T-helper 2 cell treated with Interferon-gamma antibody and Interleukin-4, amounts not matched to agents 100 ng/mL and 5 ng/mL, for 36 hours (primary cell): Measurements from ENCODE around the gene PRR3. TPM values are rescaled to one million over a fixed set of nuclear protein-coding genes. Genes with fewer than 3 reads are reported as not detected.

ENCODE experiments used
- intact Hi-C: fragments of 100-400 bp; cut with micrococcal nuclease; formaldehyde crosslinking; loops from one replicate; pipeline ENCODE4 v1.15.1; 2023
- total RNA-seq: library from RNA; stranded (reverse); gene quantifications from 2 replicates; pipeline ENCODE4 v1.2.3, GENCODE V29; 2022

The PRR3 gene
- total RNA-seq, 1 donor from 2014 or later: 23.3 TPM

GRCh38 chr6:30611150-30611855 lies 54.2 kb downstream of the PRR3 start:
- intact Hi-C loops: loop anchor here (10.0 kb wide), 1 partner anchor 287 kb away; the partner anchor contains the start of gene TRIM39

GRCh38 chr6:30611856-30612194 lies 54.7 kb downstream of the PRR3 start:
- intact Hi-C loops: loop anchor here (10.0 kb wide), 1 partner anchor 287 kb away; the partner anchor contains the start of gene TRIM39

- intact Hi-C loops: loop anchor here (10.0 kb wide), 1 partner anchor 287 kb away; the partner anchor contains the start of gene TRIM39
Measured at GRCh38 chr6:30612213-30612612, 55.1 kb downstream of the PRR3 start.

GRCh38 chr6:30612687-30613248 lies 55.7 kb downstream of the PRR3 start:
- intact Hi-C loops: loop anchor here (10.0 kb wide), 1 partner anchor 288 kb away; the partner anchor contains the start of gene TRIM39

Other genes starting within 250 kb of the PRR3 start
- gene TRIM39, start 230.4 kb upstream of the PRR3 start, total RNA-seq: 11.2 and 11.6 TPM in 2 replicates
- 37.2 and 46.7 TPM in 2 replicates for gene RPP21, start 212.1 kb upstream of the PRR3 start, total RNA-seq
- gene HLA-E, start 67.8 kb upstream of the PRR3 start, total RNA-seq: 483 and 485 TPM in 2 replicates
- gene GNL1, start 806 bp upstream of the PRR3 start, total RNA-seq: 55.7 and 56.1 TPM in 2 replicates
- 80.3 and 85.2 TPM in 2 replicates for gene ABCF1, start 14.1 kb downstream of the PRR3 start, total RNA-seq
- gene PPP1R10, start 59.9 kb downstream of the PRR3 start, total RNA-seq: 100 and 106 TPM in 2 replicates
- gene MRPS18B, start 60.5 kb downstream of the PRR3 start, total RNA-seq: 40.2 and 43.2 TPM in 2 replicates
- gene ATAT1, start 69.6 kb downstream of the PRR3 start, total RNA-seq: 9.0 and 9.6 TPM in 2 replicates
- 20.1 and 26.0 TPM in 2 replicates for gene C6orf136, start 89.8 kb downstream of the PRR3 start, total RNA-seq
- gene DHX16, start 115.7 kb downstream of the PRR3 start, total RNA-seq: 44.4 and 47.6 TPM in 2 replicates
- 247 TPM in 2 replicates for gene PPP1R18, start 129.3 kb downstream of the PRR3 start, total RNA-seq
- 33.5 and 35.1 TPM in 2 replicates for gene NRM, start 133.7 kb downstream of the PRR3 start, total RNA-seq
- gene MDC1, start 160.0 kb downstream of the PRR3 start, total RNA-seq: 72.7 and 79.0 TPM in 2 replicates
- 1,315 and 1,323 TPM in 2 replicates for gene TUBB, start 163.1 kb downstream of the PRR3 start, total RNA-seq
- 126 and 132 TPM in 2 replicates for gene FLOT1, start 185.4 kb downstream of the PRR3 start, total RNA-seq
- 20.9 and 21.6 TPM in 2 replicates for gene IER3, start 187.3 kb downstream of the PRR3 start, total RNA-seq